Right ventricle myocardium inferior (tissue), 1 donor: ENCODE measurements around the gene SNX1. TPM values are rescaled to one million over a fixed set of nuclear protein-coding genes. Genes with fewer than 3 reads are reported as not detected.
A peak's percentile ranks its signal among the peaks of the same experiment; 100 is the strongest.
"Not testable (repeated sequence)": the region's sequence is repeated elsewhere in the genome, so short reads cannot be mapped to it uniquely, and the experiment has no call there.

Experiments used
- ATAC-seq: fragments of 200-7000 bp; cut with Tn5 transposase; one replicate; pipeline ENCODE4 v1.9.1; 2020; ENCODE audit warnings: mild to moderate bottlenecking, moderate library complexity
- DNase-seq: peaks from one replicate; pipeline ENCODE4 v3.0.0; 2021; ENCODE audit errors: missing footprints
- intact Hi-C: fragments of 100-400 bp; cut with DNase I; formaldehyde crosslinking; loops from one replicate; pipeline ENCODE4 v1.11.0; 2022
- total RNA-seq: library from RNA; stranded (reverse); fragmentation: NEBNext Ultra II Directional; extraction: Animal tissue kit (Norgen Biotek cat#: 25700); gene quantifications from one replicate; pipeline ENCODE4 v1.2.1, GENCODE V29; 2021
- donor health status: DM: no; HTN: yes; CAD: no; lungs with severe emphysema.

SNX1 gene
- total RNA-seq, 1 donor from 2014 or later = 90.7 TPM

DNA sequence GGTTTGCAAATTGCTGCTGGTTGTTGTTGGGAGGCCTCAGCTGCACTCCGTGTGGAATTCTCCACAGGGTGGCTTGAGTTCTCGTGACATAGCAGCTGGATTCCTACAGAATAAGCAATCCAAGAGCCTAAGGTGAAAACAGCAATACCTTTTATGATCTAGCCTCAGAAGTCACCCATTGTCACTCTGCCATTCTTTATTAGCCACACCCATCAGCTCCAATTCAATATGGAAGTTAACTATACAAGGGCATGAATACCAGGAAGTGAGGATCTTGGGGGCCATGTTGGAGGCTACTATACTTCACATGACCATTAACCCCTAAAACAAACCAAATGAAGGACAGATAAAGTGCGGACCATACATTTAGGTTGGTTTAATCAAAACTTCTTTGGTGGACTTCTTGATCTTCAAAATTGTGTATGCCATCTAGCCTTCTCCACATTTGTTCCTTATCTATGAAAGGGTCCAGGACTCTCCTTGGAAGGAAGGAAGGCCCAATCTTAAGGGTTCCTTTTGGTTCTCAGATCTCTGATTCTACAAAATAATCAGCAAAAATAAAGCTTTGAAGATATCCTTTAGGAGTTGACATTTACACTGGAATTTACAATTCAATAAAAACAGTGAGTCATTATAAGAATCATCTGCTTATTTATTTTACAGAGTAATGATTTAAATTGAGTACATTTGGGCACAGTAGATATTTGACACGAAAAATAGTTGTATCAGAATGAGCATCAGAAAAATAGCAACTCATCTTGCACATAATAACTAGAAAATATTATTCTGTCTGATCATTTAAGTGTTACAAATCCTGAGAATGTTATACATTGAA is 23.6 kb upstream of the SNX1 start:
- no peak for ATAC-seq
- no peak for DNase-seq
- intact Hi-C loops = no loop called here

DNA sequence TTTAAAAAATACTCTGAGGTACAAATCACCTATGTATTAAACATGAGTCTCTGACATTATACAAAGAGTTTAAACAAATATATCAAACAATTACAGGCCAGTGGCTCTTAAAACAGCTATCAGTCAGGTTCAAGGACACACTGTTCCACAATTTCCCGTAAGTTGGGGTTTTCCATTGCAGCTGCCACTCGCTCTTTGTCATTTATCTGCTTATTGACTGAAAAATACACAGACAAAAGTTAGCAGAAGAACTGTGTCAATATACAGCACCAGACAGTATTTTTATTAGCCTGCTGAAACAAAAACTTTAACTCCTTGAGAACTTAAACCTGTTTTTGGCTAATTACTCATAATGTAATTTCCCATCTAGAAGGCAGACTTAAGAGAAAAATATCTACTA is 23.0 kb upstream of the SNX1 start:
- no peak for ATAC-seq
- intact Hi-C loops = no loop called here

DNA sequence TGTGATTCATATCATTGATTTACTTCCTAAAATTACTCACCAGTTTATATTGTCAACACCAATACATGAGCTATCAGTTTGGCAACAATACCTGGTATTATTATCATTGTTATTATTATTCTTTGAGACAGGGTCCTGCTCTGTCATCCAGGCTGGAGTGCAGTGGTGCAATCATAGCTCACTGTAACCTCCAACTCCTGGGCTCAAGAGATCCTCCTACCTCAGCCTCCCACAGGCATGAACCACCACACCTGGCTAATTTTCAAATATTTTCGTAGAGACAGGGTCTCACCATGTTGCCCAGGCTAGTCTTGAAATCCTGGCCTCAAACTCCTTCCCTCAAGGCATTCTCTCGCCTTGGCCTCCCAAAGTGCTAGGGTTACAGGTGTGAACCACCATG is 22.3 kb upstream of the SNX1 start:
- DNase-seq, intact Hi-C loops, ATAC-seq: not testable (repeated sequence)

More for the DNA sequence above, 23.0 kb upstream of the SNX1 start:
- DNase-seq = no peak

DNA sequence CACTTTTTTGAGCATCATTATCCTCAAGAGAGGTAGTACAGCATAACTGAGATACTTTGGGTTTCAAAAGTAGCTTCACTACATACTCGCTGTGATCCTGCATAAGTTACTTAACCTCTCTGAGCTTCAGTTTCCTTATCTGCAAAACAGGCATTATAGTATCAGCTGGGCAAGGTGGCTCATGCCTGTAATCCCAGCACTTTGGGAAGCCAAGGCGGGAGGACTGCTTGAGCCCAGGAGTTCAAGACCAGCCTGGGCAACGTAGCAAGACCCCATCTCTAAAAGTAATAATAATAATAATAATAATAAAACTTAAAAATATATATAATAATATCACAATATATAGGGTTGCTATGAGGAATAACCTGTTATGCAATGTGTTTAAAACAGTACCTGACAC is 13.0 kb upstream of the SNX1 start:
- intact Hi-C loops = no loop called here
- DNase-seq = no peak
- no peak for ATAC-seq

DNA sequence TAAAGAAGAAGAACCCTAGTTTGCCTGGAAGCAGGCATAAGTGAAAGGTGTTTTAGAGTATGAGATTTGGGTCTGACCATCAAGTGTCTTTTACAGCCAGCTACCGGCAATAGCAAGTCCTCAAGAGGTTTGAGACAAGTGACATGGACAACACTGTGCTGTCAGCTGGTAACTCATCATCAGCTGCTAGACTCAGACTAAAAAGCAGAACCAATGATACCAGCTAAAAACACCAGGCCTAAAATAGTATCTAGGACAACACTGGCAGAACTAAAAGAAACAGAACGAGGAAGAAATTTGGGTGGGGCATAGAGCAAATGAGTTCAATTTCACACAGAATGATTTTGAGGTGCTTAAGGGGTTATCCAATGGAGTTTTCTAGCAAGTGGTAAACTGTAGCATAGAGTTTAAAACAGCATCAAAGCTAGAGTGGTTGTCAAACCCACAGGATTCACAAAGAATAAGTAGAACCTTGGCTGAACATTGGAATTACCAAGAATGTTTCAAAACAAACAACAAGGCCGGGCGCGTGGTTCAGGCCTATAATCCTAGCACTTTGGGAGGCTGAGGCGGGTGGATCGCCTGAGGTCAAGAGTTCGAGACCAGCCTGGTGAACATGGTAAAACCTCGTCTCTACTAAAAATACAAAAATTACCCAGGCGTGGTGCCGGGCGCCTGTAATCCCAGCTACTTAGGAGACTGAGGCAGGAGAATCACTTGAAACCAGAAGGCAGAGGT is 6.1 kb upstream of the SNX1 start:
- intact Hi-C loops = loop anchor here (5.0 kb wide), 1 partner anchor 63 kb away; the partner anchor contains the start of gene SNX22
- DNase-seq = no peak
- no peak for ATAC-seq

DNA sequence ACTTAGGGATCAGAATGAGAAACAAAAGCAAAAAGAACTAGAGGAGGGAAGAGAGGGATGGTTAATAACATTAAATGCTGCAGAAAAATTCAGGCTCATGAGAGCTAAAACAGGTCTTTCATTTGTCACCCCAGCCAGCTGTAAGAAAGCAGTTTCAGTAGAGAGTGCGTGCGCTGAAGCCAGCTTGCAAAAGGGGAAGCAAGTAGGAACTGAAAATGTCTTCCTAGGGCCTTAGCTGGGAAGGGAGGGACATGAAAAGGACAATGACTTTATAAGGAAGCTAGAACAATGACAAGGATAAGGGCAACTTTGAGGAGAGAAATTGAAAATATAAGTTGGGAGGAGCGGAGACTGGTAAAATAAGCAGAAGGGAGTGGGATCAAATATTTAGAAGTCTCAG is 5.3 kb upstream of the SNX1 start:
- DNase-seq = peak; percentile 76
- no peak for ATAC-seq
- intact Hi-C loops = loop anchor here (5.0 kb wide), 1 partner anchor 62 kb away; the partner anchor contains the start of gene SNX22

DNA sequence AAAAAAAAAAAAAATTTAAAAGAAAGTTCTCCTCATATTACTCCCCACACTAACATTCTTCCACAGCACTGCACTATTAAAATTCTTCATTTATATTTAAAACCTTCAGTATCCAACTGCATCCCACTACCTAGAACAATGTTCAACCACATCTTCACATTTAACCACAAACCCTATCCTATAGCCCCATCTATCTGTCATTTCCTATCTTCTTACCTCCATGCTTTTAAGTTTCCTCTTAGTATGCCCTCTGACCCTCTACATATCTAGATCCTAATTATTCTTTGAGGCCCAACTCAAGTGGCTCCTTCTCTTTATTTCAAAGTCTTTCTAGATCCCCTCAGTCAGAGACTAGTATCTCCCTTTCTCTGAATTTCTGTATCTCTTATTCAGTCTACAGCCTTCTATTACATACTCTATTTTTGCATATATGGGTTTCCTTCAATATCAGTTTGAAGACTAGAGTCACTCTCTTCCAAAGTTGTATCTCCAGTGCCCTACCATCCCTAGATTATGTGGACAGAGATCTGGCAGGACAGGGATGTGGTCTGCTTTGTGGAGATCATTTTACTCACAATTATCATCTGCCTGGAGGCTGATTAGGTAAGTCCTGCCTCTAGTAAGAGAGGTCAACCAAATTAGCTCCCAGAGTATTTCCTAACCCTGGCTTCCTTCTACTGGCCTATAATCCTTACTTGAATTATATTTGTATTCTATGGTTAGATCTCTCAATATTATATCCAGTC is 3.5 kb upstream of the SNX1 start:
- ATAC-seq (no peak), DNase-seq (no peak)
- intact Hi-C loops = loop anchor here (5.0 kb wide), 1 partner anchor 60 kb away; the partner anchor contains the start of gene SNX22

DNA sequence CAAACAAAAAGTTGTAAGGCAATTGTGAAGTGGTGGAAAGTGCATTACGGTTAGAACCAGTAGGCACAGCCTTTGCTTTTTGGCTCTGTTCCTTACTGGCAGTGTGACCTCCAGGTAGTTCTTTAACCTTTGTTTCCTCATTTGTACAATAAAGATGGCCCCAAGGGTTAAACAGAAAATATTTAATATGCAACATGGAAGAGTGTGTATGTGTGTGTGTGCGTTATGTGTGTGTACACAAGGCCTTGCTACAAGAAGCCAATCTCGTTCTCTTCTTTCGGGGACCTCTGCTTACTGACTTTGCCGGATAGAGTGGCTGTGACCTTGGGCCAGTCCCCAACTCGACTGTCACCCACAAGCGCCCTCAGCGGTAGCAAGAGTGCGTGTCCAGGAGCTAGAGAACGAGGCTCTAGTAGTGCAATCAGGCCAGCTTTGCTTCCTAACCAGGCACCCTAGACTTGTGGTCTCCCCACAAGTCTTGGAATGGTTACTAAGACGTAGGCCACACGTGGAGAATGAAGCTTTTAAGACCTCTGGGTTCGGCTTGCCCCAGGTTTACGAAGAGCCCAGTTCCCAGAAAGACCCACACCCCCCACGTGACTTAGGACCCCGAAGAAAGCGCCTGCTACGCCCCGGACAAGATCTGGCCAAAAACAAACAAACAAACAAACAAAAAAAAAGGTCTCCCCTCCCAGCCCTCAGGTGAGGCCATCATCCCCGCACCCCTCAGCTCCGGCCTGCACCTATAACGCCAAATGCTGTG is 2.7 kb upstream of the SNX1 start:
- peak; percentile 33 for ATAC-seq
- intact Hi-C loops = loop anchor here (5.0 kb wide), 1 partner anchor 59 kb away; the partner anchor contains the start of gene SNX22
- DNase-seq = peak; percentile 69

DNA sequence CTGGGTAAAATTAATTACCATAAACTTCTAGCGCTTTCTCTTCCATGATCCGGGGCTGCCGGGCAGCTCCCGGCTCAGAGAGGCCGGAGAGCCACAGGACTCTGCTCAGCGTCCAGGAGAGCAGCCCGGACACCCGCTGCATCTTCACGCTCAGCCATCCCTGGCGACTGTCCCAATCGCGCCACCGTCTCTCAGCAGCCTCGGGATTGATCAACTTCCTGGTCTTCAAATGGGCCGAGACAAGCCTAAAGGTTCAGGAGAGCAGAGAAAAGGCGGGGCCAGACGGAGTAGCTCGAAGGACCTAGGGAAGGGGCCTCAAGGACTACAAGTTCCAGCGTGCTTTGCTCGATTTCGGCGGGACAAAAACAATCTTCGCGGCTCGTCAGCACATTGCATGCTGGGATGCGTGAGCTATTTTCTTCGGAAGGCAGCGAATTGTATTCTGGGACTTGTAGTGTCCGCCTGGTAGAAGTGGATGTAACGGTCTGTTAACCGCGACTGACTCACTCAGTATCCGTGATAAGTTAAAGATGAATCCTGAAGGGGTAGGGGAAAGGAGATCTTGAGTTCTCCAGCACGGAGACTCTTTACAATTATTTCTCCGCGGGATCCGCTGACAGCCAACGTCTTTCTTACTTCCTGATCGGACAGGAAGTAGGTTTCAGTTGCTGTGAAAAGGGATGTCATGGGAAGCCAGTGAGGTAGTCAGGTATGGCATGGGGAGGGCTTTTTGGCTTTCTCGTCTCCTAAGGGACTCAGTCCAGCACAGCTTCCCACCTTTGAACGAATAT is 2.0 kb upstream of the SNX1 start, which contains the start of gene CIAO2A:
CIAO2A (minus strand) TSS at position 212 of the 791 bp plus-strand sequence; CDS start at position 142, 70 bp downstream.
- intact Hi-C loops = loop anchor here (5.0 kb wide), 1 partner anchor 58 kb away; the partner anchor contains the start of gene SNX22

DNA sequence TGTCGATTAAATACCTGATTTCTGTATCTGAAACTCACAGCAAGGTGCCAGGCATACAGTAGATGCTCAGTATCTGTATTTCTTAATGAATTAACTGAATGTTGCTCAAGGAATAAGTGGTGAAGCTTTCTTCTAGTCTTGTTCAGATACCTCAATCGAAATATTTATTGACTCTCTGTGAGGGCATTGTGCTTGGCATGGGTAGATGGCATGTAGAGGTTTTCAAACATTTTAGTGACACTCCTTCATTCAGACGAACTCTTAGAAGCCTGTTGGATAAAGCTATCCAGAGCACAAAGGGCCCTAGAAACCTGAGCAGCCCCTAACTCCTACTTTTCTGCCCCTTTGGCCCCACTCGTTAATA is 369 bp upstream of the SNX1 start:
- intact Hi-C loops = no loop called here
- ATAC-seq = no peak
- DNase-seq = no peak

More for the DNA sequence above, 2.0 kb upstream of the SNX1 start, which contains the start of gene CIAO2A:
- DNase-seq (peak; percentile 95), ATAC-seq (peak; percentile 89)

DNA sequence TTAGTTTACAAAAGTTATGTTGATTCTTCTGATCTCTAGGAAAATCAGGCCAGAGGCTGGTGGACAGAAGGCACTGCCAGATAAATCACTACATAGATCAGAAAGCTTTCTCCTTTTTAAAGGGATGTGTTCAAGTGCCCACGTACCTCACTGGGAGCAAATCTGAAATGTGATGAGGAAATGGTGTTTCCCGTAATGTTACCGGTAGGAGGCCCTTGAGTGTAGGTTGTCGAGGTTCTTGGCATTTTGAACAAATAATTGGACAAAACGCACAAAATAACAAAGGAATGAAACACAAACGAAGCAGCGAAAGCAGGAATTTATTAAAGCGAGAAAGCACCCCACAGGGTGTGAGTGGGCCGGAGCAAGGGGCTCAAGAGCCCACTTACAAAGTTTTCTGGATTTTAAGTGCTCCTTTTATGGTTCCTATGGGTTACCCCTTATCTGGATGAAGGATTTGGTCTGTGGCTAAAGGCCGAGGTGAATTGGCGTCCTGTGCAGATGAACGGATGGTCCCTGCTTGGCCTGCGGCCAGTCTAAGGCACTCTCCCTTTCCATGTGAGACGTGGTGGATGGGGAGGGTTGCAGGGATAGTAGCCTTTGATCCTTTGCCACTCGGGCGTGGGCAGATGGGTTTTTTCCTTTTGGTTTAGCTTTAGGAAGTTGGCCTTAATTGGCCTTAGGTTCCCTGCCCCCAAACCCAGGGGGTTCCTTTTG is 1.0 kb downstream of the SNX1 start:
- intact Hi-C loops = no loop called here
- ATAC-seq = no peak
- DNase-seq = no peak

DNA sequence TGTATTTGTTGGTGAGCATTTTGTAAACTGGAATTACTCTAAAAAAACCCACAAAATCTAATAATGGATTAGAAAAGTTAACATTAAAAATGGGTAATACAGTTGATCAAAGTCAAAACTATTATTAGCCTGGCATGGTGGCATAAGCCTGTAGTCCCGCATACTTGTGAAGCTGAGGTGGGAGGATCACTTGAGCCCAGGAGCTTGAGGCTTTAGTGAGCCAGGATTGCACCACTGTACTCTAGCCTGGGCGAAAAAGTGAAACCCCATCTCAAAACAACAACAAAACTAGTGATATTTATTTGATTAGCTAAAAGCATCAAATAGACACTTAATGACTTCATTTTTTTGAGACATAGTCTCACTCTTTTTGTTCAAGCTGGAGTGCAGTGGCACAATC is 3.6 kb downstream of the SNX1 start:
- intact Hi-C loops = no loop called here
- ATAC-seq = no peak

DNA sequence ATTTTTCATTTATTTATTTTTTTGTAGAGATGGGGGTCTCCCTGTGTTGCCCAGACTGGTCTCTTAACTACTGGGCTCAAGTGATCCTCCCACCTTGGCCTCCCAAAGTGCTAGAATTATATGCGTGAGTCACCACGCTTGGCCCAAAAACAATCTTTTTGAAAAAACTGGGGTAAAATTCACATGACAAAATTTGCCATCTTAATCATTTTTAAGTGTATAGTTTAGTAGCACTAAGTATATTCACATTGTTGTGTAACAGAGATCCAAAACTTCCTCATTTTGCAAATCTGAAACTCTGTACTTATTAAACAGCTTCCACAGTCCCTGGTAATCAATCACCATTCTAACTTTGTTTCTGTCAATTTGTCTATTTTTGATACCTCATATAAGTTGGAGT is 5.2 kb downstream of the SNX1 start:
- DNase-seq (no peak), ATAC-seq (no peak)

More for the DNA sequence above, 3.6 kb downstream of the SNX1 start:
- DNase-seq = no peak

DNA sequence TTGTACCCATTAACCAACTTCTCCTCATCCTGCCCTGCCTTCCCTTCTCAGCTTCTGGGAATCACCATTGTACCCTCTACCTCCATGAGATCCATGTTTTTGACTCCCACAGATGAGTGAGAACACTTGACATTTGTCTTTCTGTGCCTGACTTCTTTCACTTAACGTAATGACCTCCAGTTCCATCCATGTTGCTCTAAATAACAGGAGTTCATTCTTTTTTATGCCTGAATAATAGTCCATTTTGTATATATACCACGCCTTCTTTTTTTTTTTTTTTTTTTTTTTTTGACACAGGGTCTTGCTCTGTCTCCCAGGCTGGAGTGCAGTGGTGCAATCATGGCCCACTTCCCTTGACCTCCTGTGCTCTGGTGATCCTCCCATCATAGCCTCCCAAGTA is 6.7 kb downstream of the SNX1 start:
- no peak for DNase-seq
- no peak for ATAC-seq
- intact Hi-C loops = no loop called here

More for the DNA sequence above, 5.2 kb downstream of the SNX1 start:
- intact Hi-C loops = no loop called here

DNA sequence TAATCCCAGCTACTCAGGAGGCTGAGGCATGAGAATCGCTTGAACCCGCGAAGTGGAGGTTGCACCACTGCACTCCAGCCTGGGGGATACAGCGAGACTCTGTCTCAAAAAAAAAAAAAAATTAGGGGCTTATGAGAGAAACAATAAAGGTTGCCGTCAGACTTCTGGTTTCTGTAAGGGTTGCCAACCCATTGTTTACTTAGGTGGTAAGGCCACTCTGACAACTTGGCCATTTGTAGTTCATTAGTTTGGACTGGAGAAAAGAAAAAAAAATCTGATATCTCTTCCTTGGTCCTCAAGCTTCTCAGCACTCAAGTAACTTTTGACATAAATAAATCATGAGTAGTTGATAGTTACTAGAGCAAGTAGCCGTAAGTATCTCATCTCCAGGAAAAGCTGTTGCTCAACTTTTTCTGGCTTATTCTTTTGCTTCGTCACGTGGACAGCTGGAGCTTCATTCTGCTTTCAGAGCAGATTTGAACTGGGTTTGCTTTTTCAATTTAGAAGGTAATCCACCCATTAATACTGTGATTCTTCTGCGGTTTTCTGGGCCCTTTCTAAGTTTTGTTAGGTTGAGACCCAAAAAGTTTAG is 9.4 kb downstream of the SNX1 start:
- intact Hi-C loops = no loop called here
- no peak for DNase-seq

DNA sequence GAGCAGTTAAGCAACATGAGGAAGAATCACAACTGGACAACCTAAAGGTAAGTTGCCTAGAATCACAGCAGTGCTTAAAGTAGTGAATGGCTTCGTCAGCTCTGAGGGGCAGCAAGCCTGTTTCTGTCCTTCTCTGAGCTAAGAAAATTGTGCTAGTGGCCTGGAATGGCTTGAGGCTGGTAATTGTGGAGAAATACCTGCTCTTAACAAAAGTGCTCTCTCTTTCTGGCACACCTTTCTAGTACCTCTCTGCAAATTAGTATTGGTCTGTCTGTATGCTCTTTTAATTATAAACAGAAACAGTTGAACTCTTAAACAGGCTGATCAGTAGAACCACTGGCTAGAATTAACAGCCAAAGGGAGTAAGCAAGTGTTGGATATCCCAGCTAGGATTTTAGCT is 11.6 kb downstream of the SNX1 start:
- DNase-seq = no peak
- intact Hi-C loops = no loop called here
- ATAC-seq = no peak

More for the DNA sequence above, 9.4 kb downstream of the SNX1 start:
- ATAC-seq = peak; percentile 72
